Measurements from ENCODE around the gene PLEKHA1.

Gene PLEKHA1

DNA sequence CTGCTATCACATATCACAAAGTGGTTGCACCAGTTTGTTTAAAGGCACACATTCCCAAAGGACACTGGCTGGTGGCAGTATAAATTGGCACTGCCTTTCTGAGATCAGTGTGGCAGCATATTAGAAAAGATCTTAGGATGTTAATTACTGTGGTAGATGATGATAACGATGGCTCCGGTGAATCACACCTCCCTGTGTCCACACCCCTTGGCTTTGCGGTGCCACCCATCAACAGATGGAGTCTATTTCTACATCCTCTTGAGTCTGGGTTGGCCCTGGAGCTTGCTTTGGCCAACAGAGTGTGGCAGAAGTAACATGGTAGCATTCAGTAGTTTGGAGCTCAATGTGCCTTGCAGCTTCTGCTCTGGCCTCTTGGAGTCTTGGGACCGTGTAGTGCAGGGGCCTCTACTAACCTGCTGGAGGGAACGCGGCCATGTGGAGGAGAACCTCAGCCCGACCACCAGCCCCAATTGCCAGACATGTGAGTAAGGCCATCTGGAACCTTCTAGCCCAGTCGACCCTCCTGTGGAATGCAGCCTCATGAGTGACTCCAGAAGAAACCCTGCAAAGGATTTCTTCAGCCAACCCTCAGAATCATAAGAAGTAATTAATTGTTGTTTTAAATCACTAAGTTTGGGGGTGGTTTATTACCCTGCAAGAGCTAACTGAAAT lies 27.2 kb upstream of the PLEKHA1 start:
- DNase-seq (ENCODE audit: low read depth in 3 of 3): no peak

DNA sequence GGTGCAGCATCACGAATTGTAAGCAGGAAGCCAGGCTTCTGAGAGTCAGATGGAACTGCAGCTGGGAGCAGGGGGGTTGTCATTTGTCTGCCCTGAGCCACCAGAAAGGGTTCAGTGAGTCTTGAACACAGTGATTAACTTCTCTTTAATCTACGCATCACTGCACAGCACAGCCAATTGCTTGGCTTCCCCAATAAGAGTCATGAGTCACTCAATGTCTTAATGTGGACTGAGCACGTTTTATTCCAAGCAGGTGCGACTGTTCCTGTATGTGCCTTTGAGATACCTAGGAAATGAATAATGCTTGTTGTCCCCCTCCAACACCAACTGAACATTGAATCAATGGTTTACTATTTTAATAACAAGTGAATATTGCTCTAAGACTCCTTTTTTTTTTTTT lies 26.0 kb upstream of the PLEKHA1 start:
- DNase-seq (ENCODE audit: low read depth in 3 of 3): no peak

DNA sequence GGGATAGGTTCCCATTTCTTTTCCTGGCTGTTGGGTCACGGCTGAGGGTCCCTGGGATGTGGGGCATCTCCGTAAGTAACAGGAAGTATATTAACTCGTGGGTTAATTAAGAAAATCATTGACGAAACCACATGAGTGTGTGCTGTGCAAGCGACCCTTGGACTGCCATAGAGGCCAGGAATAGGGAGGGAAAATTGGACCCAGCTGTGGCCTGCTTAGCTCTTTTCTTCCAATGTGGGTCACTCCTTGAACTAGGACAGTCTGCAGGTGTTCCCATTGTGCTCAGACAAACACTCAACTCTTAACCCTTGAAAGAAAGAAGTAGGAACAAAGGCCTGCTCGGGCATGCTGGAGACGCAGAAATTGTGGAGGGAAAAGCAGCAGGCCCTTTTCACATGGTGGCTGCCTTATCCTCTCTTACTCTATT lies 25.6 kb upstream of the PLEKHA1 start:
- no peak for DNase-seq (ENCODE audit: low read depth in 3 of 3)

DNA sequence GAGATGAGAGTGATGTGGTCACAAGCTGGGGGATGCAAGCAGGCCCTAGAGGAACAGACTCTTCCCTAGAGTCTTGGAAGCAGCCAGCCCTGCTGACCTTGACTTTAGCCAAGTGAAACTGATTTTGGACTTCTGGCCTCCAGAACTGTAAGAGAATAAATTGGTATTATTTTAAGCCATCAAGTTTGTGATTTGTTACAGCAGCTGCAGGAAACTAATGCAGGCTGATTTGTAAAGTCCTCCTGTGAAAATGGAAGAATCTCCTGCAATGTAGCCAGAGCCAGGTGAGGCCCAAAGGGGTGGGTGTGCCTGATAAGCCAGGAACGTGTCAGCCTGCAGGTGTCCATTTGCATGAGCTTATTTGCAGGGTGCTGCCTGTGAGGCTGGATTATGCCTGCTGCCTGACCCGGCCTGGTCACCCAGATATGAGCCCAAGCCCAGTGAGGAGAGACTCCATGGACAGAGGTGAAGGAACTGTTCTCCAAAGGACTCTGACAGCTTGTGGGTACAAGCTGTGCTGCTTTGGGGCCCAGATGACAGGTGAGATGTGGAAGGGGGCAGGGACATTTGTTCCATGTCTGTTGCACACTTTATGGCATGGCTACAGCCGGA lies 24.6 kb upstream of the PLEKHA1 start:
- no peak for DNase-seq (ENCODE audit: low read depth in 3 of 3)

DNA sequence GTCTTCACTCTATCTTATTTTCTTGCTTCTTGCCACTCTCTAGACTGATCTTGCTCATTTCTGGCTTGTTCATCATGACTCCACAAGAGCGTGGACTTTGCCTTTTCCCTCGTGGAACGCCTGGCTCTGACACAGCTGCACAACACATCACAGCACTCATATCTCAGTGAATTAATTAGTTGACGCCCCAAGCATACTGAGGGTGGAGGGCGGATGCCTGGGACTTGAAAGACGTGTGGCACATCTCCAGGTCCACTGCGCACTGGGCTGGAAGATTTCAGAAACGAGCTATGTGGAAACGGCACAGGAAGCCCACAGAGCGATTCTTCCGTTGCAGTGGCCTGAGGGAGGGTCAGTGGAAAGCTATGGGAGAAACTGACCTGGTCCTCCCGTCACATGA lies 23.6 kb upstream of the PLEKHA1 start:
- no peak for DNase-seq (ENCODE audit: low read depth in 3 of 3)

DNA sequence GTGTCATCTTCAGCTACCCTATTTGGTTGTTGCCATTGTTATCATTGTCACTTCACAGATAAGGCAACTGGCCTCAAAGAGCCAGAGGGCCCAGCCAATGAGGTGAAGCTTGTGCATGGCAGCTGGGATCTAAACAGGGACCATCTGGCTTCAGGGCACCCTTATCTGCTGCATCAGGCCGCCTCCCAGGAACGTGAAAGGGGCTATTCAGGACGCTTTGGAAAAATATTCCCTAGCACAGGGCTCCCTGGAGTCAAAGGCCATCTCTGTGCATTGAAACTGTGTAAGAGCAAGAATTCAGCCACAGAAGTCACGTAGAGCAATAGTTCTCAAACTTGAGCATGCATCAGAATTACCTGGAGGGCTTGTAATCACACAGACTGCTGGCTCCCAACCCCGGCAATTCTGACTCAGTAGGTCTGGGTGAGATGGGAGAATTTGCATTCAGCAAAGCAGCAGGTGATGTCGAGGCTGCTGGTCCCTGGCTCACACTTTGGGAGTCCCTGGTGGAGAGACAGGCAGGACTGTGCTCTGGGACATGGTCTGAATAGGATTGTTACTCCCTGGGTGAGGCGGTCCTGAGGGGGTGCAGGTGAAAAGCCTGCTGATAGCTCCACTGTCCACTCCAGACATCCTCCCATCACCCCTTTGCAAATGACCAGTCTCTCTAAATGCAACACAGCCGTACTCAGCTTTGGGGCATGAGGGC lies 21.5 kb upstream of the PLEKHA1 start:
- no peak for DNase-seq (ENCODE audit: low read depth in 3 of 3)

DNA sequence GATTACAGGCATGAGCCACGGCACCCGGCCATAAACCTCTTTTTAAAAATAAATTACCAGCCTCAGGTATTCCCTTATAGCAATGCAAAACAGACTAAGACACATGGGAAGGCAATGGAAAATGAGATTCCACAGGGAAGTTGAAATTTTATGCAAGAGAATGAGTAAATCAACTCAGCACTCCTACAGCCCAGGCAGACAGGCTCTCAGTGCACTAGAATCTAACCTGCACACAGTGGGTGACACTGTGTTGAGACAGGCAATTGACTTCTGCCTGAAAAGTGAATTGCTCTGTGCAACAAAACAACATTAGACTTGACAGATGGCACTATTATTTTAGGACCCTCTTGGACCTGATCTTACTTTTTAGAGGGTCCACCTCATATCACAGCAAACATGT lies 20.1 kb upstream of the PLEKHA1 start:
- no peak for DNase-seq (ENCODE audit: low read depth in 3 of 3)

DNA sequence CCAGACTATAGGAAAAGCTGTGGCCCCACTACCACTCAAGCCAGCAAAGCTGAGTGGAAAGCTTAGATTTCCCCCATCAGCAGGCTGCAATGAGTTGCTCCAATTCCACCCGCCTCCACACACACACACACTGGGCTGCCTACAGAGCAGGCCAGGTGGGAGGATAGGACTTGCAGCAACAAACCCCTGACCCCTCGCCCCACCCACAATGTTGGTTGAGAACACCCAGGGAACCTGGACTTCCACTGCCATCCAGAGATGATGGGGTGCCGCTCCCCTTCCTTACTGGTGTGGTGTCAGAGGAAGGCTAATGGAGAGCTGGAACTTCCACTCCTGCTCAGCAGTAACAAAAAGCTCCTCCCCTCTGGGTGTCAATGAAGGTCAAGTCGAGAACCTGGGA lies 16.8 kb upstream of the PLEKHA1 start:
- DNase-seq (ENCODE audit: low read depth in 3 of 3): no peak

DNA sequence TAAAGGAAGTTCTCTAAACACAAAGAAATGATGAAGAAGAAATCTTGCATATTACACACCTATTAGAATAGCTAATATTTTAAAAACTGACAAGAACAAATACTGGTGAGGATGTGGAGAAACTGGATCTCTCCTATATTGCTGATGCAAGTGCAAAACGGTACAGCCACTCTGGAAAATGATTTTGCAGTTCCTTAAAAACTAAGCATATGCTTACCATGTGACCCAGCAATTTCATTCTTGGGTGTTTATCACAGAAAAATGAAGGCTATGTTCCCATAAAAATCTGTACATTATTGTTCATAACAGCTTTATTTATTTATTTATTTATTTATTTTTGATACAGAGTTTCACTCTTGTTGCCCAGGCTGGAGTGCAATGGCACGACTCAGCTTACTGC lies 14.9 kb upstream of the PLEKHA1 start:
- no peak for DNase-seq (ENCODE audit: low read depth in 3 of 3)

DNA sequence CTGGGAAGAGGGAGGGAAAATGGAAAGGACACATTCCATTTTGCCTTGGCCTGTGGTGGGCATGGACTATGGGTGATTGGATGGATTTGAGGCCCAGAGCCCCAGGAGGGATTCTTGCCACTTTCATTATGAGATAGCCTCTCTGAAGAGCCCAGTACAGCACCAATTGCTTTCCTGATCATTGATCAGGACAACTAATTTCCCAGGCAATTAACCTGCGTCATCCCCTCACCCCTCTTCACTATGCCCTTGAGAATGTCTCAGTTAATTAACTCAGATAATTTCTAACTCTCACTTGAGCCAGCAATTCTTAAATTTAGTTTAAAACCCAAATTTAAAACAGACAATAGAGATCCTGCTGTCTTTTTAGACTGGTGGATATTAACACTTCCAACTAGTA lies 13.5 kb upstream of the PLEKHA1 start:
- no peak for DNase-seq (ENCODE audit: low read depth in 3 of 3)

DNA sequence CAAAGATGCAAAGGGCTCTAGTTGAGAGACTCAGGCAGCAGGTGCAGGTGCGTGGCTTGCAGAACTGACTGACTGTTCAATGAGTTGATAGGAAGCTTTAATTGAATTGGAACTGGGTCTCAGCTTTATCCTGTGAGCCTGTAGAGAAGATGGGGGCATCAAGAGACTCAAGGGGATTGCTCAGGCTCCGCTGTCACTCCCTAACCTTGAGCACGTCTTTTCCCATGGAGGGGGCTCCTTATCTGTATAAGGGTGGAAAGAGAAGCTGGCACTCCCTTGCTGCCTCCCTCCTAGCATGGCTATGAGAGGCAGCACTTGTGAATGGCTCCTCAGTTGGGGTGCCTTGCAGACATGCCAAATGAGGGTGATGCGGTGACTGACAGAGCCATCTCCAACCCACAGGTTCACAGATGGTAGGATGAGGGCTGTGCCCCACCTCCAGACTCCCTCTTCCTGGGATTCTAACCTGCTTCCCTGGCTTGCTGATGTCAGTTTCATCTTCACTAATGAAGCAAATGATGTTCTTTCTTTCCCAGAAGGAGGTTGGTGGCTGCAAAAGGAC lies 12.4 kb upstream of the PLEKHA1 start:
- DNase-seq (ENCODE audit: low read depth in 3 of 3): no peak

DNA sequence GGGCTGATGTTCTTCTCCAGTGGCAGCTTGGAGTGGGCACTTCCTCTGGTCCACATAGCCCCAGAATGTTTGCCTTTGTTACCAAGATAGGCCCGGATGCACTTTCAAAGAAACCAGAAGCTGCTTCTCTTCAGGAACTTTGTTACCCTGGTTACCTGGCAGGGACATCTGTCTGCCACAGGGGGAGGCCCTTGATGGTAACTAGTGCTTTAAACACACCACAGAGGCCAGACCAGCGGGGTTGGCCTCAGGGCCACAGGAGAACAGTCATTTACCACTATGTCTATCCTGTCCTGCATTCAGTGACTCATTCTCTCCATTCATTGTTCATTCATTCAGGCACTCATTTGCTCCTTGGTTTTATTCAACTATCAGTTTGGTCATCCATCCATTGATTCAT lies 11.9 kb upstream of the PLEKHA1 start:
- no peak for DNase-seq (ENCODE audit: low read depth in 3 of 3)

DNA sequence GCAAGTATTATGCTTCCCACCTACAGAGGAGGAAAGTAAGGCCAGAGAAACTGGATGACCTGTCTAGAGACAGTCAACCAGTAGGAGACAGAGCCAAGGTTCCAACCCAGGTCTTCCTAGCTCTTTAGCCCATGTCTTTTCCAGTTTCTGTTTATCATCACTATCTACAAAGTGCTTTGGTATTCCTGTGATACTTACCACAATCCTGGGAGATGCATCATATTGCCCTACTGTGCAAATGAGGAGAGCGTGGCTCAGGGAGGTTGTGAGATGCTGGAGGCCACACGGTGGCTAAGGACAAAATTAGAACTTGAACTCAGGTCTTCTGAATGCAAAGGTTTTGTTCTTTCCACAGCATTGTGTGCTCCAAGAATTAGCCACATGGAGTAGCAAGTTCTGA lies 11.2 kb upstream of the PLEKHA1 start:
- no peak for DNase-seq (ENCODE audit: low read depth in 3 of 3)

DNA sequence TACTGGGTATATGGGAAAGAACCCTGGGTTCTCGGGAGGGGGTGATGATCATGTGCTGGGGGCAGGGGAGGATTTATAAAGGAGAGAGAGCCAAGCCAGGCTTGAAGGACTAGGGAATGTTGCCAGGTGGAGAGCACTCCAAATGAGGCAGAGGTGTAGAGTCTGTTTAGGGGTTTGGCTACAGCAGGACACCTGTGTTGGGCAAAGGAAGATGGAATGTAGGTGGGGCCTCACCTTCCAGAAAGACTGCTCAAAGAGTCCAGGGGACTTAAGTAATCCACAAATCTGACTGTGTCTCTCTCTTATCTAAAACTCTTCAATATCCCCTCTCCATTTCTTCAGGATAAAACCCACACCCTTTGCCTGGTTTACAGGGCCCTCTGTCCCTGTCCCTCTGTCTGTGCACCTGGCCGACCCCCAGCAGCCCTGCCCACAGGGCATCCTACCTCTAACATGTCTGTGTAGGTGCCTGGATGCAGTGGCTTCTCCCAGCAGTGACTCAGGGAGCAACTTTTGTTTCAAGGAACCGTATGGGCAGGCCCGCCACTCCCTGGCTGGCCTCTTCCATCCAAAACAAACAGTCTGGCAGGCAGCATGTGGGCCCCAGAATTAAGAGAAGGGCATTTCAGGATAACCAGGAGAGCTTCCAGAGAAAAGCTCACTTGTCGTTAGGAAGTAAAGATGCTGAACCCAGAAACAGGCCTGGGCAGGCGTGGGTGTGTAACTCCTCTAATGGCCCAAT lies 10.6 kb upstream of the PLEKHA1 start:
- no peak for DNase-seq (ENCODE audit: low read depth in 3 of 3)

DNA sequence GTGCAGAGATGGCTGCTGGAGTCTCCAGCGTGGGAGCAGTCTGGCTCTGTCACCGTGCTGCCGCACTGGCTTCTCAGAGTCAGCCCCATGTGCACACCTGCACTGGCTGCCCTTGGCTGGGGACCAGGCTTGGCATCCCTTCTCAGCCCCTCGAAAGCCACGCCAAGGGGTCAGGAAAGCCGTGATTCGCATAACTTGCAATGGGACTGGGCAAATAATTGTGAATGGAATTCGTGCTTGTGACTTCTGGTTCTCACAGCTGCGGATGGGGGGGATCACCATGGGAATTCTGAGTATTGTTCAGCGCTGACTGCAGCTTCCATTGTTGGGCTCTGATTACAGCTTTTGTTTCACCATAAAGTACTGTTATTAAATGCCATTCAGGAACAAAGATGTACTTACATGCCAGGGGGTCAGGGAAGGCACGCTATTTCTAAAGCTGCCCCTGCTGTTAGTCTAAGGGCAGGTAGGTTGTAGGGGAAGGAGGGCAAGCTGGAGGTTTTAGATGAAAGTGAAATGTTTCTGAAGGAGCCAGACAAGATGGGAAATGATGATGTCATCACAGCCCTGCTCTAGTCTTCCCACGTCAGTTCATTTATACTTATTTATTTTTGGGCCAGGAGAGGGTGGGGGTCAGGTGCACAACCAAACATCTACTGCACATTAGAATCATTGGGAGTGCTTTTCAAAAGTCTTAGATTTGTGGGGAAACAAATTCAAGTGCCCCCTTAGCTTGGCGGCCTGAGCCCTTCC lies 5.8 kb upstream of the PLEKHA1 start:
- no peak for DNase-seq (ENCODE audit: low read depth in 3 of 3)

DNA sequence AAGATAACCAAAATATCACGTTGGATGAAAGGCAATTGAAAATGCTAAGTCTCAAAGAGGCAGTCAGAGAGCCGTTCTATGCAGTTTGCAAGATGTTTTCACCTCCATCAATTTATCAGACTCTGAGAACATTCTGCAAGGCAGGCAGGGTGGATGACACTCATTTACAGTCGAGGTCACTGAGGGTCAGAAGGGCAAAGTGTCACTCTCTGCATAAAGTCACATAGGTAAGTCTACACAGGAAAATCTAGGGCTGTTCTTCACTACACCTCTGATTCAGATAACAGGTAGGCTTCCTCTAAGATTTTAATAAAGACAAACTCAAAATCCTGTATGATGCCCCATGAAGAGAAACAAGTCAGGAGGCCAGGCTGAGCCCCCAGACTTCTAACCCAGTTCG lies 1.4 kb upstream of the PLEKHA1 start:
- no peak for DNase-seq (ENCODE audit: low read depth in 3 of 3)

DNA sequence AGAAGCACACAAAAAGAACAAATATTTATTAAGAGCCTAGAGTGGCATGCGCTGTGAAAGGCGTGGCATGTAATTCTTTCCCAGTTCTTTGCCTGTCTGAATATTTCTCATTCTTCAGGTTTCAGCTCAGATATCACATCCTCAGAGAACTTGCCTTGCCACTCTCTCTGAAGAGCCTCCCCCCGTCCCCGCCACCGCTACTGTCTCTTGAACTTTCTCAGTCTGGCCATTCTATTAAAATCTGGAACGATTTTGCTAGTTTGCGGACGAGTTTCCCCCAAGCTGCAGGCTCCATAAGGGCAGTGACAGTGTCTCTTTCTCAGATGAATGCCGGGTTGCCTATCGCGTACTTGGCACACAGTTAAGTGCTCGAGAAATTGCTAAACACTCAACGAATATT lies 787 bp upstream of the PLEKHA1 start:
- no peak for DNase-seq (ENCODE audit: low read depth in 3 of 3)

DNA sequence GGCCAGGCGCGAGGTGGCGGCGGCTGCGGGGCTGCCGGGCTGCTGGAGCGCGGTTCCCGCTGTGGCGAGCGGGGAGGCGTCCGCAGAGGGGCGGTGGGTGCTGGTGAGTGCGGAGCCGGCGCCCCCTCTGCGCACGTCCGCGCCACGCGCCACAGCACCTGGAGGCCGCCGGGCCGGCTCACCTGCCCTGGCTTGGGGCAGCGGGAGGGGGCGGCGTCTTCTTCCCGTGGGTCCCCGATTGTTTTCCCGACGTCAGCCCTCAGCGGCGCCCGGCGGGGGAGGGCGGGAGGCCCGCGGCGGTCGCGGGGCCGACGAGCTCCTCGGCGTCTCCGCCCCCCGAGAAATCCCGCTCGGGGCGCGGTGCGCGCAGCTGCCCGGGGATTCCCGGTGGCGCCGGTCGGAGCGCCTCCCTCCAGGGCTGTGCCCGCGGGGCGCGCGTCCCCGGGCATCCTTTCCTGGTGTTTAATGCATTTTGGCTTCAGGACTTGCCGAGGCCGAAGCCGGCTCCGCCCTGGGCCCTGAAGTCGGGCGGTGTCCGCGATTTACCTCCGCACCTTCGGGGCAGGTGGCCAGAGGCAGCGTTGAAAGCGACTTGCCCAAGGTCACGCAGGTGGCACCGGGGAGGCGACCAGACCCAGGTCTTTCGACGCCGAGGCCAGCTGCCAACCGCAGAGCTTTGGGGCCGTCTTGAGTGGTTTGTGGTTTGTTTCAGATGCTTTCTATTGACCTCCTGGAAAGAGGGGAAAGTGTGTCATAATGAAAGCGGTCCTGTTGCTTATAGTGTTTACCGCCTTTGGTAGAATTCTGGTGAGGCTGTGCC lies 561 bp downstream of the PLEKHA1 start:
- DNase-seq (ENCODE audit: low read depth in 3 of 3): peak; percentile 20 to 61 (median 48)

DNA sequence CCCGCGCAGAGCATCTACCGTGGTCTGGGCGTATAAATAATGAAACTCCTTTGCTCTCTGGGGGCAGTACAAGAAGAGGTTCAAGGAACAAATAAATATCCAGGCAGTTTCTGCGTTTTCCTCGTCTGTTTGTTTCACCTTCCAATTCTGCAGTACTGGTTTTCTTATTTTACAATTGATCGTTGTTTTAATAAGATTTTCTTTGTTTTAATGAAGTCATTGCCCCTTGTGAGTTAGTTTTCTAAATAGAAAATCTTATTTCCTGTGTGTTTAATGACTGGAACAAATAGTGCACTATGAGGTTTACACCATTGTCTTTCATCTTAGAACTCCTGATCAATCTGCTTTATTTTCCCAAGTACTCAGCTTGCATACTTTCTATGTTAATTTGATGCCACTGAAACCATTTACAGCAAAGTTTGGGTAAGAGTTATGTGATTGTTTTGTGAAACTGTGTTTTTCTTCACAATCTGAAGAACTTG lies 1.2 kb downstream of the PLEKHA1 start:
- DNase-seq (ENCODE audit: low read depth in 3 of 3): no peak

DNA sequence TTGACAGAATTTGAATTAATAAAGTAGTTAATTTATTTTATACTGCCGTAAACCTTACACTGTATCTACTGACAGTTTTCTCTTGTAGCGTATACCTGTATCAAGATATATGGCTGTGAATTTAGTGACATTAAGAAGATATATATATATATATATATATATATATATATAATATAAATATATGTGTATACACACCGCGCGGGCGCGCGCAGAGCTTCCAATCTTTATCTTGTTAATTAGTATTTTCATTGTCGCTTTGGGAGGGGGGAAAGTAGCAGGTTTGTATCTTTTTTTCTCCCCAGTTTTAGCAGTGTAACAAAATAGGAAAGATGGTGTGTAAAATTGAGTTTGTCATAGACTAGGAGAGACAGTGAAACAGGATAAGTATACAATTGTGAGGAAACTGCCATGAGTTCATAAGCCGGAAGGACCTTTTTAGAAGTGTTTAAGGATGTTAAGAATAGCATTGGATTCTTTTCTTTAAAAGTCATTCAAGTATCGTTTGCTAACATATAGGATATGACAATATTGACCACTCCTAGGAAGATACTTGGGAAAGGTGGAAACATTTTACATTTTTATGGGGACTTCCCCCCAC lies 2.0 kb downstream of the PLEKHA1 start:
- no peak for DNase-seq (ENCODE audit: low read depth in 3 of 3)
